GM12878 (cell line): ENCODE measurements around the gene MMD. TPM values are rescaled to one million over a fixed set of nuclear protein-coding genes. Genes with fewer than 3 reads are reported as not detected.

Experiments
- ATAC-seq: fragments of 200-7000 bp; cut with Tn5 transposase; 3 replicates; pipeline ENCODE4 v1.9.1; 2020; ENCODE audit warnings: mild to moderate bottlenecking, moderate library complexity
- BruUV-seq: library from RNA; stranded (reverse); fragments of 400-500 nt; replicated peaks from 2 replicates; lab custom pipeline; 2021; lab: Mats Ljungman, UMichigan
- CTCF ChIA-PET: fragments of 300-600 bp; sonication (Branson Sonifier 250); formaldehyde crosslinking; extraction: SDS; loops from one replicate; lab custom pipeline; 2021; ENCODE audit warnings: inconsistent platforms; lab: Yijun Ruan, JAX
- POLR2A ChIA-PET: fragments of 350-600 bp; formaldehyde crosslinking; extraction: SDS; loops from one replicate; lab custom pipeline; 2021; ENCODE audit warnings: inconsistent platforms; lab: Charles Lee
- RAD21 ChIA-PET: fragments of 300-600 bp; sonication (Branson Sonifier 250); formaldehyde crosslinking; loops from one replicate; lab custom pipeline; 2023; ENCODE audit warnings: antibody characterized with exemption; ENCODE audit not compliant: unreplicated experiment; lab: Charles Lee
- SMC1A ChIA-PET: fragments of 300-600 bp; sonication (Branson Sonifier 250); formaldehyde crosslinking; loops from one replicate; lab custom pipeline; 2023; ENCODE audit not compliant: unreplicated experiment, uncharacterized antibody; lab: Charles Lee
- DNase-seq: peaks from one replicate; pipeline ENCODE4 v3.0.0-alpha.2; 2011; ENCODE audit warnings: low read depth, low spot score
- FAIRE-seq: peaks from 3 replicates; lab custom pipeline; 2011; peaks lifted over from hg19 to GRCh38; lab: Jason Lieb, UNC
- H2AFZ ChIP-seq: 2 replicates; pipeline ENCODE4 v1.6.0; 2011; ENCODE audit warnings: low read depth, low read length, control low read depth; ENCODE audit not compliant: control insufficient read depth
- H3K27ac ChIP-seq: 2 replicates; pipeline ENCODE4 v1.5.1; 2011; ENCODE audit warnings: control low read depth; ENCODE audit not compliant: control insufficient read depth, insufficient read depth
- H3K27me3 ChIP-seq, 2 experiments: replicated peaks in 1 of 2; 2 replicates each; pipeline versions ENCODE4 v1.6.0 to v1.6.1; 2011; ENCODE audit warnings: low read length in 1 of 2; ENCODE audit not compliant: control insufficient read depth in 2 of 2, insufficient read depth in 2 of 2
- H3K36me3 ChIP-seq, 2 experiments: 2 replicates each; pipeline ENCODE4 v1.5.1; 2011; ENCODE audit warnings: low read length in 1 of 2; ENCODE audit not compliant: control insufficient read depth in 2 of 2, insufficient read depth in 2 of 2
- H3K4me1 ChIP-seq: 2 replicates; pipeline ENCODE4 v1.6.1; 2011; ENCODE audit warnings: mild to moderate bottlenecking, low read length, moderate library complexity, mixed read lengths; ENCODE audit not compliant: control insufficient read depth, insufficient read depth
- H3K4me2 ChIP-seq: 2 replicates; pipeline ENCODE4 v1.6.0; 2011; ENCODE audit warnings: control low read depth; ENCODE audit not compliant: control insufficient read depth, insufficient read depth
- H3K4me3 ChIP-seq: fragments of 200-600 bp; sonication (generic); 2 replicates; pipeline ENCODE4 v1.5.1; 2016
- H3K79me2 ChIP-seq: 2 replicates; pipeline ENCODE4 v1.6.0; 2011; ENCODE audit warnings: low read length; ENCODE audit not compliant: control insufficient read depth, insufficient read depth
- H3K9ac ChIP-seq: 2 replicates; pipeline ENCODE4 v1.8.0; 2011; ENCODE audit warnings: low read length, control low read depth, mixed read lengths; ENCODE audit not compliant: control insufficient read depth, insufficient read depth
- H3K9me3 ChIP-seq: replicated peaks from 3 replicates; pipeline ENCODE4 v1.5.1; 2011; ENCODE audit warnings: mild to moderate bottlenecking, low read length; ENCODE audit not compliant: control insufficient read depth, insufficient read depth
- H4K20me1 ChIP-seq: 2 replicates; pipeline ENCODE4 v1.6.0; 2011; ENCODE audit not compliant: control insufficient read depth, insufficient read depth
- CHD2 ChIP-seq: IDR thresholded peaks from 2 replicates; pipeline ENCODE4 v1.6.1; 2011; ENCODE audit warnings: low read depth, low read length, improper control_type of control experiment, borderline replicate concordance
- CUX1 ChIP-seq: IDR thresholded peaks from 2 replicates; pipeline ENCODE4 v1.6.1; 2012; ENCODE audit warnings: improper control_type of control experiment, low read depth, low read length; ENCODE audit not compliant: insufficient replicate concordance
- EP300 ChIP-seq, 2 experiments: fragments of 150-350 bp in 1 of 2; IDR thresholded peaks; 2 replicates each; pipeline ENCODE4 v1.6.1; 2011 to 2012; ENCODE audit warnings: low read depth in 2 of 2, low read length in 2 of 2, borderline replicate concordance in 1 of 2, improper control_type of control experiment in 1 of 2, inconsistent platforms in 1 of 2; ENCODE audit not compliant: control insufficient read depth in 1 of 2
- ETV6 ChIP-seq, 2 experiments: fragments of 450-650 bp in 1 of 2; IDR thresholded peaks in 1 of 2; conservative IDR thresholded peaks in 1 of 2; 2 replicates each; pipeline ENCODE4 v1.6.1; 2014; ENCODE audit warnings: antibody characterized with exemption in 1 of 2, borderline replicate concordance in 1 of 2, low read depth in 1 of 2, mild to moderate bottlenecking in 1 of 2, moderate library complexity in 1 of 2
- HDGF ChIP-seq: fragments of 450-650 bp; IDR thresholded peaks from 2 replicates; pipeline ENCODE4 v1.6.1; 2016; ENCODE audit warnings: antibody characterized with exemption
- MTA3 ChIP-seq: IDR thresholded peaks from 2 replicates; pipeline ENCODE4 v1.6.1; 2012; ENCODE audit warnings: low read length, inconsistent platforms, borderline replicate concordance
- POLR2A ChIP-seq: IDR thresholded peaks from 2 replicates; pipeline ENCODE4 v1.6.1; 2011; ENCODE audit warnings: low read depth, mild to moderate bottlenecking, low read length
- POLR2AphosphoS5 ChIP-seq: IDR thresholded peaks from 2 replicates; pipeline ENCODE4 v1.6.1; 2011; ENCODE audit warnings: mild to moderate bottlenecking, low read length, inconsistent platforms
- SMC3 ChIP-seq: IDR thresholded peaks from 2 replicates; pipeline ENCODE4 v1.6.1; 2011; ENCODE audit warnings: low read length, improper control_type of control experiment, borderline replicate concordance
- TCF12 ChIP-seq: IDR thresholded peaks from 2 replicates; pipeline ENCODE4 v1.6.1; 2011; ENCODE audit warnings: low read depth, mild to moderate bottlenecking, low read length
- TCF3 ChIP-seq: IDR thresholded peaks from 2 replicates; pipeline ENCODE4 v1.6.1; 2012; ENCODE audit warnings: low read depth, mild to moderate bottlenecking, low read length, borderline replicate concordance; ENCODE audit not compliant: insufficient read depth
- YBX1 ChIP-seq: fragments of 450-650 bp; IDR thresholded peaks from 2 replicates; pipeline ENCODE4 v1.6.1; 2016; ENCODE audit warnings: antibody characterized with exemption
- YY1 ChIP-seq: IDR thresholded peaks from 2 replicates; pipeline ENCODE4 v1.6.1; 2011; ENCODE audit warnings: low read depth, mild to moderate bottlenecking, low read length
- ZBED1 ChIP-seq: IDR thresholded peaks from 2 replicates; pipeline ENCODE4 v1.6.1; 2016; ENCODE audit warnings: borderline replicate concordance
- ZNF24 ChIP-seq: fragments of 450-650 bp; IDR thresholded peaks from 2 replicates; pipeline ENCODE4 v1.6.1; 2017; ENCODE audit warnings: antibody characterized with exemption, mild to moderate bottlenecking
- WGBS: methylation state at CpG from one replicate; pipeline ENCODE4 v1.1.6; 2016; ENCODE audit warnings: low lambda C conversion rate; ENCODE audit not compliant: insufficient replicate concordance, insufficient coverage; ENCODE audit errors: missing lambda C conversion rate; 5-methylcytosine and 5-hydroxymethylcytosine counted together
- in situ Hi-C: fragments of 300-500 bp; cut with MboI; formaldehyde crosslinking; loops from 9 replicates; pipeline ENCODE4 v1.14.3; 2018; ENCODE audit warnings: mixed read lengths
- intact Hi-C: fragments of 100-400 bp; cut with micrococcal nuclease; formaldehyde crosslinking; loops from one replicate; pipeline ENCODE4 v1.14.2; 2022; ENCODE audit not compliant: unreplicated experiment
- polyA plus RNA-seq, 11 experiments: library from polyadenylated mRNA; depleted of rRNA in 4 of 11; unstranded in 6 of 11; stranded (reverse) in 5 of 11; fragments of >200 nt; fragmentation: Nextera tagmentation in 4 of 11; fragmentation: Illumina TruSeq in 1 of 11; extraction: Ambion mirVana in 4 of 11; extraction: Trizol in 1 of 11; gene quantifications; 1 replicate in 1 of 11; 2 replicates in 10 of 11; pipeline versions ENCODE4 v1.2.1 to v1.2.3, GENCODE V29; 2011 to 2016; ENCODE audit warnings: inconsistent platforms in 2 of 11, missing spikeins in 2 of 11, low read depth in 1 of 11
- total RNA-seq, 4 experiments: library from RNA; depleted of rRNA in 3 of 4; stranded (reverse); fragments of >200 nt in 3 of 4; fragmentation: Illumina TruSeq in 1 of 4; extraction: Trizol in 1 of 4; gene quantifications; 2 replicates each; pipeline versions ENCODE4 v1.2.1 to v1.2.3, GENCODE V29; 2013 to 2021
- TF ChIP-seq, protein P1 (sequence below): fragments of 450-650 bp; IDR thresholded peaks from 2 replicates; pipeline ENCODE4 v1.6.1; 2017; ENCODE audit warnings: borderline replicate concordance

Gene MMD
- total and polyA plus RNA-seq, 10 of the 15 experiments (the other 5 are each of a cell fraction or from before 2014, with no cell fraction given), result 8.0 to 46.7 (median 22.3) TPM

DNA sequence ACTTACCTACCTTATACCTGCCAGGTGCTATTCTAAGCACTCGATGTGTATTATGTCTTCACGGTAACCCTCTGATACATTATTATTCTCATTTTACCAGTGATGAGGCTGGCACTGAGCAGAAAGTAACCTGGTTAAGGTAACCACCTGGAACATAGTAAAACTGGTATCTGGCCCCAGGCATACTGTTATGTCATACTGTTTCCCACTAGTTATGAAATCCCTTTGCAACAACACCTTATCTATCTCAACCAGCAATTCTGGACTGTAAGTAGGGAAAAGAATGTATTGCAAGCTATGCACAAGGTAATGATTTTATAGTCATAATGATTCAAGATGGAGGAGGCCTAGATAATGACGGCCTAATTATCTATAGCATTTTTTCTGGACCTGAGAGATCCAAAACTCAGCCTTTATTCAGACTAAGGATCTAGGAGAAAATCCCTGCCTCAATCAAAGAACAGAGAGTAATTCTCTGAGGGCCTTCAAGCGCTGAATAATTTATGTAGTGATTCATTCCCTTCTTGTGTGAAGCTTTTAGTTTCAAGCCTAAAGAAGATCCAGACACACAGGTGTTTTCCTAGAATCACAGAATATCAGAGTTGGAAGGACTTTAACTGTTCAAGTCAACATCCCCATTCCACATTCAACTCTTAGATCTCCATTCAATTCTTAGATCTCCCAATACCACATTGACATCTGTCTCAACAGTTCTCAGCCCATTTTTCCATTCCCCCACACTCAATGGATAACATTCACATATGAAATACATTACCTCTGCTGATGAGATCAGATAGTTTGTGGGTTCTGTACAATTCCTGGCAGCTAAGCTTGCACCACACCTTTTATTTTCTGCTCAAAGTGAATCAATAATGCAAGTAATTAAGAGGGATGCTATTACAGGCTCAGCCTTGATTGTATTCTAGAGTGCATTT lies 14.9 kb upstream of the MMD start:
- Histone ChIP-seq H3K9ac (peak overlapping the region; percentile 25; the same call in 1 of the 2 replicates), H3K79me2 (no peaks in the 10 kb centered on the region), H2AFZ (no peak overlapping the region), H3K27me3 (no peaks in the 10 kb centered on the region), H3K27ac (peak overlapping the region; percentile 72), H3K36me3 (no peaks in the 10 kb centered on the region), H3K9me3 (no peaks in the 10 kb centered on the region), H3K4me1 (peaks cover 23% of the 10 kb centered on the region), H3K4me2 (peak overlapping the region; percentile 86), H3K4me3 (peak overlapping the region; percentile 36), H4K20me1 (no peaks in the 10 kb centered on the region)
- FAIRE-seq, result peak; percentile 41
- ChIA-PET CTCF (interaction anchor here (0.5 to 1.9 kb wide), 8 partner anchors 11 to 80 kb away, joined by 3 to 9 read pairs (median 3); partner anchors contain the start of gene MMD), RAD21 (interaction anchor here (1.0 to 6.4 kb wide), 6 partner anchors 10 to 78 kb away, joined by 4 to 99 read pairs (median 10); partner anchors contain the start of gene MMD), POLR2A (interaction anchor here (0.7 to 6.6 kb wide), 6 partner anchors 9 to 88 kb away, joined by 3 to 106 read pairs (median 6); partner anchors contain the start of gene MMD), SMC1A (interaction anchor here (0.7 to 17.7 kb wide), 10 partner anchors 10 to 76 kb away, joined by 3 to 359 read pairs (median 4); partner anchors contain the start of gene MMD)
- BruUV-seq, result TSS peak; percentile 89
- no peak for DNase-seq
- intact Hi-C loops, result loop anchor here (1.0 to 5.0 kb wide), 4 partner anchors 9 to 76 kb away; partner anchors contain the start of gene SMIM36
- peak; percentile 35 for ATAC-seq
- in situ Hi-C loops, result no loop called here
- 22% methylated on average over 4 of the region's 4 CpGs for WGBS
- TF ChIP-seq YY1, result no peak
- TF ChIP-seq POLR2AphosphoS5, result 0 out of 2 replicates have a peak, but pooled peaks have one; percentile 16
- no peak for TF ChIP-seq CHD2
- TF ChIP-seq SMC3, result no peak
- TF ChIP-seq TCF12, result 0 out of 2 replicates have a peak, but pooled peaks have one; percentile 37
- TF ChIP-seq TCF3, result no peak
- no peak for TF ChIP-seq YBX1
- peak; percentile 15 to 43; a peak in 1 of 4 replicates for TF ChIP-seq EP300 (IDR thresholded peaks at IDR 0.05; ENCODE audit: borderline replicate concordance in 1 of 2, control insufficient read depth in 1 of 2, low read depth in 2 of 2, low read length in 2 of 2)
- TF ChIP-seq CUX1, result no peak
- TF ChIP-seq ZBED1, result no peak
- no peak for TF ChIP-seq MTA3
- TF ChIP-seq, protein P1, sequence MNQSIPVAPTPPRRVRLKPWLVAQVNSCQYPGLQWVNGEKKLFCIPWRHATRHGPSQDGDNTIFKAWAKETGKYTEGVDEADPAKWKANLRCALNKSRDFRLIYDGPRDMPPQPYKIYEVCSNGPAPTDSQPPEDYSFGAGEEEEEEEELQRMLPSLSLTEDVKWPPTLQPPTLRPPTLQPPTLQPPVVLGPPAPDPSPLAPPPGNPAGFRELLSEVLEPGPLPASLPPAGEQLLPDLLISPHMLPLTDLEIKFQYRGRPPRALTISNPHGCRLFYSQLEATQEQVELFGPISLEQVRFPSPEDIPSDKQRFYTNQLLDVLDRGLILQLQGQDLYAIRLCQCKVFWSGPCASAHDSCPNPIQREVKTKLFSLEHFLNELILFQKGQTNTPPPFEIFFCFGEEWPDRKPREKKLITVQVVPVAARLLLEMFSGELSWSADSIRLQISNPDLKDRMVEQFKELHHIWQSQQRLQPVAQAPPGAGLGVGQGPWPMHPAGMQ, result no peak
- no peak for TF ChIP-seq HDGF
- no peak for TF ChIP-seq ETV6 (conservative IDR thresholded peaks at IDR 0.05 in 1 of 2, IDR thresholded peaks at IDR 0.05 in 1 of 2; ENCODE audit: borderline replicate concordance in 1 of 2, low read depth in 1 of 2)
- TF ChIP-seq ZNF24, result no peak; the same call in 1 of the 2 replicates
- TF ChIP-seq POLR2A, result no peak
